SK-MEL-5 (cell line): ENCODE measurements around the gene ARHGAP25. TPM values are rescaled to one million over a fixed set of nuclear protein-coding genes. Genes with fewer than 3 reads are reported as not detected.

Experiments
- DNase-seq: peaks from one replicate; pipeline ENCODE4 v3.0.0-alpha.2; 2016; ENCODE audit warnings: low read depth, low spot score
- in situ Hi-C: cut with HindIII; loops from 2 replicates; pipeline ENCODE4 v1.10.0; 2016; ENCODE audit warnings: low sequenced_read_pairs, high pct_unique_total_duplicates, low pct_unique_long_range_greater_than_20kb
- total RNA-seq: library from RNA; depleted of rRNA; stranded (reverse); fragments of >200 nt; shearing (Covaris generic); gene quantifications from 2 replicates; pipeline ENCODE4 v1.2.3, GENCODE V29; 2014

The ARHGAP25 gene
- total RNA-seq, 1 experiment from 2014 or later = 0.26 TPM

- no peak for DNase-seq
- in situ Hi-C loops = no loop called here
Observed at GRCh38 chr2:68737711-68738110, 3.1 kb downstream of the ARHGAP25 start.

DNA sequence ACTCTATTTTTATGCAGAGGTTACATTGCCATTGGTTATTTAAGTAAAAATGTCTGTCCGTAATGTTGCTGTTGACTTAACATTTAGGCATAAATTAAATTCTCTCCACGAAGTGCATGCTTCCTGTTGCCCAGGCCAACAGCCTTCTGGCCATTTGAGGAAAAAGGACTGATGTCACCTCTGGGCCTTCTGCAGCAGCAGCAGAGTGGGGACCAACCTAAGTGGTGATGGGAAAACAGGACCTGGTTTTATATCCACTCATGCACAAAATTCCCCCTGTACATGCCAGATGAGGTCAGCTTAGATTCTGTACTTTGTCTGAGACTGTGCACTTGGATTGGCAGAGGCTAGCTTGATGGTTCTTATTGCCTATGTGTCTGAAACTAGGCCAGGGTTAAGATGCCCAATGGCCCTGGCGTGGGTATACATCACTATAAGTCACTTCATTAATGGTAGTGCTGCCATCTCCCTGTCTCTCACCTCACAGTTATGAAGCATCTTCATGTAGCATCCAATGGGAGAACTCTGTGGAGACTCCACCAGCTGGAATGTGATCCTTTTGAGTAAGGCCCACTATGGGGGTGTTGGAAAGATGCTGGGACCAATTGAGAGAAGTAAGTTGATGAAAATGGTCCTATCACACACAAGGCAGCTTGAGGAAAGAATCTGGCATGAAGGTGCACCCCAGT, 4.4 kb downstream of the ARHGAP25 start:
- in situ Hi-C loops = no loop called here

GRCh38 chr2:68739595-68740399, 5.2 kb downstream of the ARHGAP25 start:
- in situ Hi-C loops = no loop called here
- DNase-seq = no peak

More for the DNA sequence above, 4.4 kb downstream of the ARHGAP25 start:
- no peak for DNase-seq

DNA sequence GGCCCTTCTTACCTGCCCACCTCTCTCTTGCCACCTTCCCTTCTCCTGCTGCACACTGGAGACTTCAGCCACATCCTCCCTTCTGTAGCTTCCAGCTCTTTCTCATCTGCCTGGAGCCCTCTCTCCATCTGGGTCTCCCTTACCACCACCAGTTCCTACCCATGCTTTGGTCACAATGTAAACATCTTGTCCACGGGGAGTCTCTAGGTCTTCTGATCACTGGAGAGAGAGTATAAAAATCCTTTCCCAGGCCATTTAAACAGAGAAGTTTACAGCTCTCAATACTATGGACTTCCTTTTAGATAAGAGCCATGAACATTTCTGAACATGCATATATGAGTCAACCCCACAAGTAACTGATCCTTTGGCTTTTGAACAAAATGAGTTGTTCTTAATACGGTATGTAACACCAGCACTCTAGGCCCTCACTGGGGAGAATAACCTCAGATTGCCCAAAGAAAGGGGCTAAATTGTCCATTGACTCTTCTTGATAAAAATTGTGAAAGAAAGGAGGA, 5.8 kb downstream of the ARHGAP25 start:
- in situ Hi-C loops = no loop called here
- no peak for DNase-seq

DNA sequence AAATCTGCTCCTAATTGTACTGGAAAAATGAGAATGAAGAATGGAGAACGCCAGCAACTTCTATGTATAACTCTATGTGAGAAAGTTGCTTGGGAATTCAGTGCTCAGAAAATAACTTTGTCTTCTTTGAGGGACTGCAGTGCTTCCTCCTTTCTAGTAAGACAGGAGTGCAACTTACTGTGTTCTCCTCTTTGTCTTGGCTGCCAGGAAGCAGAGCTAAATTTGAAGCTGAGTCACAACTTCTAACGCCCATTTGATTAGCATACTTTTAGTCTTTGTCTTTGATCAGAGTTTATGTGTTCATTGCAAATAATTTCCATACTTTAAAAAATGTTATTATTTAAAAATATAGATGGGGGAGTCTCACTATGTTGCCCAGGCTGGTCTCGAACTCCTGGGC, 6.6 kb downstream of the ARHGAP25 start:
- in situ Hi-C loops = no loop called here
- DNase-seq = no peak

DNA sequence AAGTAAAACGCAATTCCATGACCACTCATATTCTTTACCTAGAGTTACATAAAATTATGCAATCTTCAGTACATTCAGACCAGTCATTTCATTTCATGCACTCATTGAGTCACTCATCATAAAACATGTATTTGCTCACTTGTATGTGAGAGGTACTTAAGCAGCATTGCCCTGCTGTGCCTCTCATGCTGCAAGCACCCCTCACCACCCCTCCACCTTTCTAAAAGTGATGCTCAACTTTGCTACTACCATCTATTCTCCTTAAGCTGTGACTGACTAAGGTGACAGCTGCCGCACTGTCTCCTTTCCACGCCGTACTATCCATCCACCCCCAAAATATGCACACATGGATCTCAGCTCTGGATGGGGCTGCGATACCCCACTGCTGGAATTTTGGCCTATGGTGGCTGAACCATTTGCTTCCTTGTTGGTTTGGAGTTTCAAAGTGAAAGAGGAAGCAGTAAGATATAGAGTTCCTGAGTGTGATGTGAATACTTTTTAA, 7.2 kb downstream of the ARHGAP25 start:
- DNase-seq = no peak
- in situ Hi-C loops = no loop called here

DNA sequence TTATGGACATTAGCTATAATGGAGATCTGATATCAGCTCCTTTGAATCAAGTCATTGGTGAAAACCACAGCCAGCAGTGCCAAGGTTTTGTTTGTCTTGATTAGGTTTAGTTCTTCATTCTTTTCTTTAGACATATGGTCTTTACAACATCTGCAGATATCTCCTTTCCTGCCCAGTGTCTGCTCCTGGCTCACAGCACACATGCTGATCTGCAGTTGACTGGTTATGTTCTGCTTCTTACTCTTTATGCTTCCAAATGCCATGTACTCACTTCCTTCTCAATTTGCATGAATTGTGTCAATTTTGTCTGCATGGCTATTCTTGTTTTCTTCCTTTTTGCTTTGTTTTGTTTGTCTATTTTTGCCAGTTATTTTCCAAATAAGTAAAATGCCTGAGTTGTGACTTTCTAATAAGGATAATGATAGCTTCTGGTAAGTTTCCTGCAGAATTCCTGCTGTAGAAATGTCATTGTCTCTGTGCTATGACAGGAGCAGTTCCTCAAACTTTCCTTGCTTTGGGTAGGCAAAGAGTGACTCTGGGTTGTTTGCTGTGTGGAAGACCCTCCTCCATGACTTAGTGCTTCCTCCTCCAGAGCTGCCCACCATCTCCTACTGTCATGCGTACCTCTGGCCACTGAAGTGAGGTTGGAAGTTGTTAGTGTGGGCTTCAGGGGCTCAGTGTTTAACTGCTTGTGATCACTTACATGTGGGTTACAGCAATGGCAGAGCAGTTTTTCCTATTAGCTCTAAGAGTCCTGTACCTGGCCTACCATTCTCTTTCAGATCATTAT, 8.2 kb downstream of the ARHGAP25 start:
- in situ Hi-C loops = no loop called here
- DNase-seq = no peak

DNA sequence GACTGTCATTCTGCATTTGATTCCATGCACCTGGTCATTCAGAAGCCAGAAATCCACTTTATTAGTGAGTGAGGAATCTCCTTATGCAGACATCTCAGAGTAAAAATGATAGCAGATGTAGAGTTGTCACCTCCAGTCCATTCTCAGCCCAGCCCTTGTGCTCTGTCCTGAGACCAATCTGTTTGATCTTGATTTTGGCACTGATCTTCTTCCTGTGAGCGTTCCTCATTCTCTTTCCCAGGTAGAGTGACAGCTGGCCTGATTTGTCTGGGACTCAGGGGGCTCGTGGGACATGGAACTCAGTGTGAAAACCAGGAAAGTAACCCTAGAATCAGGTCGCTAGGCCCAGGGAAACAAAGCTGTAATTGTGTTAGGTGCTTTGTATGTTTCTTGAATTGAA, 8.9 kb downstream of the ARHGAP25 start:
- no peak for DNase-seq
- in situ Hi-C loops = no loop called here

DNA sequence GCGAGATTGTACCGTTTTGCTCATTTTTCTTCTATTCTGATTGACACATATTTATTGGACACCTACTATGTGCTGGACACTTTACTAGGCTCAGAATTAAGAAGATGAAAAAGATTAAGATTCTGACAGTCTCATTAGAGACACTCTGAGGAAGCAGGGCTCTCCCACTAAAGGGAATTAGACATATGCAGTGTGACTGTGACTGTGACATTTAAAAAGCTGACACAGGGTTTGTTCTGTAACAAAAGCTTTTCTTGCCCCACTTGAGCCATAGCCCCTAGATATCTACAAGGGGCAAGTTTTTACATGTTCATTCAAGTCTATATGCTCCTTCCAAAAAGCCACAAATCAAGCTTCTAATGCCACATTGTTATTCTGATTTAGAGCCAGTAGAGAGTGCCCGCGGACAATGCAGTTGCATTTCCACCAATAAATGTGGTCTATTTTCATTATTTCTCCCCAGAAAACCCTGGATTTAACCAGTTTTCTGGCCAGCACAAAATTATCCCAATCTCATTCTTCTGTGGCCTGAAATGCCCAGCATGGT, 9.8 kb downstream of the ARHGAP25 start:
- in situ Hi-C loops = no loop called here
- no peak for DNase-seq

GRCh38 chr2:68745006-68745405, 10.4 kb downstream of the ARHGAP25 start:
- DNase-seq = no peak
- in situ Hi-C loops = no loop called here

DNA sequence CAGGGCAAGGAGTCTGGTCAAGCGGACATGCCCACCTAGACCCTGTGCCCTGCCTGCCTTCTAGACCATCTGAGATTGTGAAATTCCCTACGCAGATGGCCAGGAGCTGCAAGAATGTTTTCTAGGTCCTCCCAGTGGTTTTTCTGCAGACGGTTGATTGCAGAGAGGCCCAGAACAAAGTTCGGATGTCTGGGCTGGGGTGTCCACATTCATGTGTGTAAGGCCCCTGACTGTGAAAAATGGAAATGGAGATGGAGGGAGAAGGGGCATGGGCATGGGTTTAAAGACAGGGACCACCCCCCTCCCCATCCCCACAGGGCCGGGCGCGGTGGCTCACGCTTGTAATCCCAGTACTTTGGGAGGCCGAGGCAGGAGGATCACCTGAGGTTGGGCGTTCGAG, 11.8 kb downstream of the ARHGAP25 start:
- in situ Hi-C loops = no loop called here
- no peak for DNase-seq

GRCh38 chr2:68747413-68747812, 12.8 kb downstream of the ARHGAP25 start:
- in situ Hi-C loops = no loop called here
- DNase-seq = no peak

DNA sequence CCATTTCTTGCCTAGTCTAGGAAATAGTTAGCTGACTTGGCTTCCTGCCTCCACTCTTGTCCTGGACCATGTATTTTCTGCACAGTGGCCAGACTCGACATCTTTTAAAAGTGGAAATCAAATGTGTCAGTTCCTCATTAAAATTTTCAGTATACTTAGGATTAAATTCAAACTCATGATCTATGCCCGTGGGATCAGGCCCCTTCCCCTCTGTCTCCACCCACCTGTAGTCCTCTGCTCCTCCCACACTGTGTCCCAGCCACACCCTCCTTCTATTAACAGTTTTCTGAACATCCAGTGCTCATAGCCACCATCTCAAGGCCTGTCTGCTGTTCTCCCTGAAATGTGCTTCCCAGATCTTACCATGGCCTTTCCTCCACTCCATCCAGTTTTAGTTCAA, 13.3 kb downstream of the ARHGAP25 start:
- in situ Hi-C loops = no loop called here
- no peak for DNase-seq

DNA sequence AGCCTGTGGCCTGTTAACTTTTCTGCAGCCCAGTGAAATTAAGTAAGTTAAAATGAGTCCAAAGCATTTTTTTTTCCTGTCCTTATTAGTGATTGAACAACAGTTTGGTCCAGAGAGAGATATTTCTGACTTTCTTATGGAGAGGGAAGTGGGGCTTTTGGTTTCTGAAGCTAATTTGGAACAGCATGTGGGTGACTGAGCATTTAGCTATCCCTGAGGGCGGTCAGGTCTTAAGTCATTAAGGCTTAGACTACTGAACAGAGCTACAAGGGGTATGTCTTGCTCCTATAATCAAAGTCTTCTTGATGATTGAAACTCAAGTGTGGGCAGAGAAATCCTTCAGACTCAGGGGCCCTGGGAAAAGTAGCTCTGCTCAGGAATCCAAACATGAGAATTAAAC, 14.0 kb downstream of the ARHGAP25 start:
- in situ Hi-C loops = no loop called here
- DNase-seq = no peak

- DNase-seq = no peak
- in situ Hi-C loops = no loop called here
Observed at GRCh38 chr2:68749345-68749744, 14.7 kb downstream of the ARHGAP25 start.

GRCh38 chr2:68750592-68751396, 16.2 kb downstream of the ARHGAP25 start:
- DNase-seq = no peak
- in situ Hi-C loops = no loop called here
